HepG2 (cell line): Measurements from ENCODE around the gene DNAJB2. TPM values are rescaled to one million over a fixed set of nuclear protein-coding genes. Genes with fewer than 3 reads are reported as not detected.

ENCODE experiments used
- DR1 ChIP-seq: sonication (generic); formaldehyde crosslinking; IDR thresholded peaks from 2 replicates; pipeline ENCODE4 v1.8.0; 2021; ENCODE audit warnings: mild to moderate bottlenecking, missing genetic modification reagents, inconsistent platforms
- FOSL2 ChIP-seq: sonication (generic); formaldehyde crosslinking; IDR thresholded peaks from 2 replicates; pipeline ENCODE4 v1.4.0; 2020; ENCODE audit warnings: missing genetic modification reagents
- KDM5A ChIP-seq: fragments of 200-600 bp; sonication (generic); IDR thresholded peaks from 2 replicates; pipeline ENCODE4 v1.7.0; 2018; ENCODE audit warnings: antibody characterized with exemption, mild to moderate bottlenecking, low read length, borderline replicate concordance
- MED8 ChIP-seq: sonication (generic); formaldehyde crosslinking; IDR thresholded peaks from 2 replicates; pipeline ENCODE4 v1.8.1; 2023; ENCODE audit warnings: mild to moderate bottlenecking, missing genetic modification reagents; ENCODE audit not compliant: insufficient replicate concordance
- MEF2D ChIP-seq: sonication (generic); formaldehyde crosslinking; IDR thresholded peaks from 2 replicates; pipeline ENCODE4 v1.5.1; 2020; ENCODE audit warnings: mild to moderate bottlenecking, missing genetic modification reagents
- MEIS2 ChIP-seq: sonication (generic); formaldehyde crosslinking; IDR thresholded peaks from 2 replicates; pipeline ENCODE4 v1.9.0; 2021; ENCODE audit warnings: mild to moderate bottlenecking, missing genetic modification reagents
- MXD1 ChIP-seq: sonication (generic); formaldehyde crosslinking; IDR thresholded peaks from 2 replicates; pipeline ENCODE4 v1.4.0; 2020; ENCODE audit warnings: mild to moderate bottlenecking, missing genetic modification reagents
- PAX8 ChIP-seq: sonication (generic); formaldehyde crosslinking; IDR thresholded peaks from 2 replicates; pipeline ENCODE4 v1.8.0; 2022; ENCODE audit warnings: mild to moderate bottlenecking, missing genetic modification reagents, borderline replicate concordance
- SATB2 ChIP-seq: sonication (generic); formaldehyde crosslinking; IDR thresholded peaks from 2 replicates; pipeline ENCODE4 v1.5.0; 2020; ENCODE audit warnings: missing genetic modification reagents
- SNAPC2 ChIP-seq: sonication (generic); formaldehyde crosslinking; IDR thresholded peaks from 2 replicates; pipeline ENCODE4 v1.8.1; 2022; ENCODE audit warnings: mild to moderate bottlenecking, missing genetic modification reagents
- SOX13 ChIP-seq, 3 experiments: fragments of 450-650 bp in 1 of 3; sonication (generic) in 1 of 3; formaldehyde crosslinking in 1 of 3; IDR thresholded peaks in 2 of 3; conservative IDR thresholded peaks in 1 of 3; 2 replicates each; pipeline versions ENCODE4 v1.5.0 to v1.6.1; 2016 to 2020; ENCODE audit warnings: antibody characterized with exemption in 1 of 3, mild to moderate bottlenecking in 1 of 3, missing compliant biosample characterization in 1 of 3, missing genetic modification reagents in 1 of 3, moderate library complexity in 1 of 3
- WIZ ChIP-seq: sonication (generic); formaldehyde crosslinking; IDR thresholded peaks from 2 replicates; pipeline ENCODE4 v1.5.1; 2020; ENCODE audit warnings: mild to moderate bottlenecking, missing genetic modification reagents
- ZNF205 ChIP-seq: IDR thresholded peaks from 2 replicates; pipeline ENCODE4 v1.6.1; 2018; ENCODE audit warnings: missing biosample characterization, missing genetic modification reagents
- ZNF33A ChIP-seq: sonication (generic); formaldehyde crosslinking; IDR thresholded peaks from 2 replicates; pipeline ENCODE4 v1.5.1; 2020; ENCODE audit warnings: missing genetic modification reagents, mild to moderate bottlenecking, moderate library complexity, borderline replicate concordance
- ZNF543 ChIP-seq: sonication (generic); formaldehyde crosslinking; IDR thresholded peaks from 2 replicates; pipeline ENCODE4 v1.4.0; 2020; ENCODE audit warnings: mild to moderate bottlenecking, missing genetic modification reagents
- ZNF562 ChIP-seq: sonication (generic); formaldehyde crosslinking; IDR thresholded peaks from 2 replicates; pipeline ENCODE4 v1.8.0; 2022; ENCODE audit warnings: missing genetic modification reagents, borderline replicate concordance
- ZNF614 ChIP-seq: IDR thresholded peaks from 2 replicates; pipeline ENCODE4 v1.6.1; 2018; ENCODE audit warnings: missing biosample characterization, missing genetic modification reagents, inconsistent platforms, borderline replicate concordance
- ZNF792 ChIP-seq: IDR thresholded peaks from 2 replicates; pipeline ENCODE4 v1.6.1; 2016
- polyA plus RNA-seq, 8 experiments: library from polyadenylated mRNA; depleted of rRNA in 3 of 8; stranded (reverse) in 7 of 8; unstranded in 1 of 8; fragments of >200 nt; fragmentation: Illumina TruSeq in 4 of 8; extraction: Trizol in 4 of 8; gene quantifications; 2 replicates each; pipeline versions ENCODE4 v1.2.1 to v1.2.3, GENCODE V29; 2011 to 2016; ENCODE audit warnings: low read depth in 4 of 8, missing spikeins in 1 of 8, mixed read lengths in 1 of 8; ENCODE audit not compliant: insufficient read depth in 1 of 8
- total RNA-seq, 5 experiments: library from RNA; depleted of rRNA; stranded (reverse); fragments of >200 nt; fragmentation: Illumina TruSeq; extraction: Trizol; gene quantifications; 2 replicates each; pipeline ENCODE4 v1.2.3, GENCODE V29; 2016; ENCODE audit warnings: low read depth in 1 of 5
- TF ChIP-seq, protein P1 (sequence below): sonication (generic); formaldehyde crosslinking; IDR thresholded peaks from 2 replicates; pipeline ENCODE4 v1.8.0; 2022; ENCODE audit warnings: low read depth, missing genetic modification reagents
- TF ChIP-seq, protein P2 (sequence below): sonication (generic); formaldehyde crosslinking; IDR thresholded peaks from 2 replicates; pipeline ENCODE4 v1.4.0; 2020; ENCODE audit warnings: missing genetic modification reagents
- TF ChIP-seq, protein P3 (sequence below): sonication (generic); formaldehyde crosslinking; IDR thresholded peaks from 2 replicates; pipeline ENCODE4 v1.4.0; 2020; ENCODE audit warnings: missing genetic modification reagents, borderline replicate concordance

Gene DNAJB2
- total and polyA plus RNA-seq, 2 of the 13 experiments (the other 11 are each of a cell fraction or from before 2014, with no cell fraction given), result 21.3 to 31.1 TPM

GRCh38 chr2:219331560-219332213, 52.5 kb downstream of the DNAJB2 start (continued):
- TF ChIP-seq SOX13 (IDR thresholded peaks at IDR 0.05), result no peak
- TF ChIP-seq SOX13 (CRISPR knock-in tag; conservative IDR thresholded peaks at IDR 0.05 in 1 of 2, IDR thresholded peaks at IDR 0.05 in 1 of 2), result peak in 1 of 2 experiments; percentile 64; a peak in 2 of 4 replicates
- TF ChIP-seq, protein P1, sequence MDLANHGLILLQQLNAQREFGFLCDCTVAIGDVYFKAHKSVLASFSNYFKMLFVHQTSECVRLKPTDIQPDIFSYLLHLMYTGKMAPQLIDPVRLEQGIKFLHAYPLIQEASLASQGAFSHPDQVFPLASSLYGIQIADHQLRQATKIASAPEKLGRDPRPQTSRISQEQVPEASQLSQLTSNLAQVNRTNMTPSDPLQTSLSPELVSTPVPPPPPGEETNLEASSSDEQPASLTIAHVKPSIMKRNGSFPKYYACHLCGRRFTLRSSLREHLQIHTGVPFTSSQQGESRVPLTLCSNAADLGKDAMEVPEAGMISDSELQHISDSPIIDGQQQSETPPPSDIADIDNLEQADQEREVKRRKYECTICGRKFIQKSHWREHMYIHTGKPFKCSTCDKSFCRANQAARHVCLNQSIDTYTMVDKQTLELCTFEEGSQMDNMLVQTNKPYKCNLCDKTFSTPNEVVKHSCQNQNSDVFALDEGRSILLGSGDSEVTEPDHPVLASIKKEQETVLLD, result peak; percentile 54; the same call in 1 of the 2 replicates
- peak; percentile 85 for TF ChIP-seq ZNF205 (CRISPR knock-in tag)
- peak; percentile 85 for TF ChIP-seq MEF2D (CRISPR knock-in tag)
- TF ChIP-seq ZNF33A (CRISPR knock-in tag), result no peak
- peak; percentile 97 for TF ChIP-seq WIZ
- peak; percentile 75 for TF ChIP-seq MXD1 (CRISPR knock-in tag)
- TF ChIP-seq SATB2 (CRISPR knock-in tag), result peak; percentile 93; the same call in 1 of the 2 replicates
- no peak for TF ChIP-seq KDM5A
- TF ChIP-seq DR1, result no peak
- peak; percentile 91 for TF ChIP-seq MEIS2 (CRISPR knock-in tag)
- TF ChIP-seq, protein P2, sequence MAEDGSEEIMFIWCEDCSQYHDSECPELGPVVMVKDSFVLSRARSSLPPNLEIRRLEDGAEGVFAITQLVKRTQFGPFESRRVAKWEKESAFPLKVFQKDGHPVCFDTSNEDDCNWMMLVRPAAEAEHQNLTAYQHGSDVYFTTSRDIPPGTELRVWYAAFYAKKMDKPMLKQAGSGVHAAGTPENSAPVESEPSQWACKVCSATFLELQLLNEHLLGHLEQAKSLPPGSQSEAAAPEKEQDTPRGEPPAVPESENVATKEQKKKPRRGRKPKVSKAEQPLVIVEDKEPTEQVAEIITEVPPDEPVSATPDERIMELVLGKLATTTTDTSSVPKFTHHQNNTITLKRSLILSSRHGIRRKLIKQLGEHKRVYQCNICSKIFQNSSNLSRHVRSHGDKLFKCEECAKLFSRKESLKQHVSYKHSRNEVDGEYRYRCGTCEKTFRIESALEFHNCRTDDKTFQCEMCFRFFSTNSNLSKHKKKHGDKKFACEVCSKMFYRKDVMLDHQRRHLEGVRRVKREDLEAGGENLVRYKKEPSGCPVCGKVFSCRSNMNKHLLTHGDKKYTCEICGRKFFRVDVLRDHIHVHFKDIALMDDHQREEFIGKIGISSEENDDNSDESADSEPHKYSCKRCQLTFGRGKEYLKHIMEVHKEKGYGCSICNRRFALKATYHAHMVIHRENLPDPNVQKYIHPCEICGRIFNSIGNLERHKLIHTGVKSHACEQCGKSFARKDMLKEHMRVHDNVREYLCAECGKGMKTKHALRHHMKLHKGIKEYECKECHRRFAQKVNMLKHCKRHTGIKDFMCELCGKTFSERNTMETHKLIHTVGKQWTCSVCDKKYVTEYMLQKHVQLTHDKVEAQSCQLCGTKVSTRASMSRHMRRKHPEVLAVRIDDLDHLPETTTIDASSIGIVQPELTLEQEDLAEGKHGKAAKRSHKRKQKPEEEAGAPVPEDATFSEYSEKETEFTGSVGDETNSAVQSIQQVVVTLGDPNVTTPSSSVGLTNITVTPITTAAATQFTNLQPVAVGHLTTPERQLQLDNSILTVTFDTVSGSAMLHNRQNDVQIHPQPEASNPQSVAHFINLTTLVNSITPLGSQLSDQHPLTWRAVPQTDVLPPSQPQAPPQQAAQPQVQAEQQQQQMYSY (CRISPR knock-in tag), result peak; percentile 56; the same call in 1 of the 2 replicates
- TF ChIP-seq ZNF614 (CRISPR knock-in tag), result 0 out of 2 replicates have a peak, but pooled peaks have one; percentile 49
- peak; percentile 86; the same call in 1 of the 2 replicates for TF ChIP-seq PAX8 (CRISPR knock-in tag)
- peak; percentile 93 for TF ChIP-seq ZNF792
- TF ChIP-seq ZNF543 (CRISPR knock-in tag), result 0 out of 2 replicates have a peak, but pooled peaks have one; percentile 34
- TF ChIP-seq MED8 (CRISPR knock-in tag), result no peak
- peak; percentile 59 for TF ChIP-seq FOSL2 (CRISPR knock-in tag)
- TF ChIP-seq, protein P3, sequence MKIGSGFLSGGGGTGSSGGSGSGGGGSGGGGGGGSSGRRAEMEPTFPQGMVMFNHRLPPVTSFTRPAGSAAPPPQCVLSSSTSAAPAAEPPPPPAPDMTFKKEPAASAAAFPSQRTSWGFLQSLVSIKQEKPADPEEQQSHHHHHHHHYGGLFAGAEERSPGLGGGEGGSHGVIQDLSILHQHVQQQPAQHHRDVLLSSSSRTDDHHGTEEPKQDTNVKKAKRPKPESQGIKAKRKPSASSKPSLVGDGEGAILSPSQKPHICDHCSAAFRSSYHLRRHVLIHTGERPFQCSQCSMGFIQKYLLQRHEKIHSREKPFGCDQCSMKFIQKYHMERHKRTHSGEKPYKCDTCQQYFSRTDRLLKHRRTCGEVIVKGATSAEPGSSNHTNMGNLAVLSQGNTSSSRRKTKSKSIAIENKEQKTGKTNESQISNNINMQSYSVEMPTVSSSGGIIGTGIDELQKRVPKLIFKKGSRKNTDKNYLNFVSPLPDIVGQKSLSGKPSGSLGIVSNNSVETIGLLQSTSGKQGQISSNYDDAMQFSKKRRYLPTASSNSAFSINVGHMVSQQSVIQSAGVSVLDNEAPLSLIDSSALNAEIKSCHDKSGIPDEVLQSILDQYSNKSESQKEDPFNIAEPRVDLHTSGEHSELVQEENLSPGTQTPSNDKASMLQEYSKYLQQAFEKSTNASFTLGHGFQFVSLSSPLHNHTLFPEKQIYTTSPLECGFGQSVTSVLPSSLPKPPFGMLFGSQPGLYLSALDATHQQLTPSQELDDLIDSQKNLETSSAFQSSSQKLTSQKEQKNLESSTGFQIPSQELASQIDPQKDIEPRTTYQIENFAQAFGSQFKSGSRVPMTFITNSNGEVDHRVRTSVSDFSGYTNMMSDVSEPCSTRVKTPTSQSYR (CRISPR knock-in tag), result peak; percentile 75
- TF ChIP-seq ZNF562, result no peak
- no peak for TF ChIP-seq SNAPC2
